HepG2 (cell line): ENCODE data around the gene MAPK14.

Experiments
- BCL3 ChIP-seq: sonication (generic); formaldehyde crosslinking; IDR thresholded peaks from 2 replicates; pipeline ENCODE4 v1.5.1; 2020; ENCODE audit warnings: mild to moderate bottlenecking, missing genetic modification reagents, moderate library complexity
- HOXD1 ChIP-seq: sonication (generic); formaldehyde crosslinking; IDR thresholded peaks from 2 replicates; pipeline ENCODE4 v1.5.0; 2020; ENCODE audit warnings: missing genetic modification reagents
- NCOA5 ChIP-seq: sonication (generic); formaldehyde crosslinking; IDR thresholded peaks from 2 replicates; pipeline ENCODE4 v1.4.0; 2020; ENCODE audit warnings: missing genetic modification reagents
- POLR2AphosphoS5 ChIP-seq: IDR thresholded peaks from 2 replicates; pipeline ENCODE4 v1.6.1; 2012; ENCODE audit warnings: low read depth, low read length
- SRSF9 ChIP-seq: fragments of 200-400 bp; formaldehyde crosslinking; IDR thresholded peaks from 2 replicates; pipeline ENCODE4 v1.6.1; 2018; ENCODE audit warnings: borderline replicate concordance, mild to moderate bottlenecking, low read depth, low read length; ENCODE audit not compliant: insufficient read depth, poor library complexity, severe bottlenecking

GRCh38 chr6:36129941-36130666, 102.5 kb downstream of the MAPK14 start, which contains the start of gene MAPK13:
- TF ChIP-seq BCL3 (no peak; the same call in 1 of the 2 replicates), SRSF9 (no peak), NCOA5 (CRISPR knock-in tag) (no peak), HOXD1 (CRISPR knock-in tag) (0 out of 2 replicates have a peak, but pooled peaks have one; percentile 19), POLR2AphosphoS5 (peak; percentile 67; the same call in 1 of the 2 replicates)
